Neural crest cell (in vitro differentiated cells): ENCODE measurements around the gene PI16. TPM values are rescaled to one million over a fixed set of nuclear protein-coding genes. Genes with fewer than 3 reads are reported as not detected.

ENCODE experiments used
- DNase-seq: peaks from one replicate; pipeline ENCODE4 v3.0.0; 2021; ENCODE audit warnings: low read depth, mixed read lengths, low spot score
- H3K27ac Mint-ChIP-seq: one replicate; pipeline ENCODE4 v1.8.0; 2021; ENCODE audit warnings: mild to moderate bottlenecking, mixed read lengths; ENCODE audit not compliant: unreplicated experiment
- H3K27me3 Mint-ChIP-seq: 2 replicates; pipeline ENCODE4 v1.8.0; 2021; ENCODE audit warnings: low read depth, mild to moderate bottlenecking, mixed read lengths
- H3K36me3 Mint-ChIP-seq: 2 replicates; pipeline ENCODE4 v1.8.0; 2021; ENCODE audit warnings: low read depth, mild to moderate bottlenecking, mixed read lengths
- H3K4me1 Mint-ChIP-seq: 2 replicates; pipeline ENCODE4 v1.8.0; 2021; ENCODE audit warnings: mixed read lengths
- H3K4me3 Mint-ChIP-seq: one replicate; pipeline ENCODE4 v1.8.0; 2021; ENCODE audit warnings: mild to moderate bottlenecking, mixed read lengths
- H3K9me3 Mint-ChIP-seq: 2 replicates; pipeline ENCODE4 v1.8.0; 2021; ENCODE audit warnings: mixed read lengths
- CTCF ChIP-seq: fragments of 200-600 bp; sonication (generic); conservative IDR thresholded peaks from 2 replicates; pipeline ENCODE4 v1.5.0; 2021; ENCODE audit warnings: antibody characterized with exemption, mild to moderate bottlenecking
- total RNA-seq: library from RNA; stranded (reverse); gene quantifications from 2 replicates; pipeline ENCODE4 v1.2.1, GENCODE V29; 2021

PI16 gene
- total RNA-seq, 1 donor from 2014 or later = not detected

GRCh38 chr6:36968266-36968977, 13.9 kb downstream of the PI16 start:
- Mint-ChIP-seq H3K4me1 (no peaks in the 10 kb centered on the region), H3K9me3 (no peaks in the 10 kb centered on the region), H3K4me3 (no peak overlapping the region), H3K27me3 (no peaks in the 10 kb centered on the region), H3K36me3 (peaks cover 7% of the 10 kb centered on the region), H3K27ac (peak overlapping the region; percentile 27)
- DNase-seq = no peak
- no peak for TF ChIP-seq CTCF

- H3K4me3 Mint-ChIP-seq = no peak overlapping the region
- H3K9me3 Mint-ChIP-seq = no peaks in the 10 kb centered on the region
Observed at GRCh38 chr6:36969240-36969691, 14.7 kb downstream of the PI16 start.

GRCh38 chr6:36969988-36970891, 15.7 kb downstream of the PI16 start:
- H3K4me1 Mint-ChIP-seq = no peaks in the 10 kb centered on the region
- no peak overlapping the region for H3K4me3 Mint-ChIP-seq
- H3K27ac Mint-ChIP-seq = no peak overlapping the region
- H3K27me3 Mint-ChIP-seq = no peaks in the 10 kb centered on the region
- TF ChIP-seq CTCF = no peak
- H3K36me3 Mint-ChIP-seq = peaks cover 7% of the 10 kb centered on the region
- no peaks in the 10 kb centered on the region for H3K9me3 Mint-ChIP-seq
- no peak for DNase-seq

More at GRCh38 chr6:36969240-36969691, 14.7 kb downstream of the PI16 start:
- Mint-ChIP-seq H3K36me3 (peaks cover 7% of the 10 kb centered on the region), H3K4me1 (no peaks in the 10 kb centered on the region), H3K27ac (no peak overlapping the region), H3K27me3 (no peaks in the 10 kb centered on the region)
- DNase-seq = no peak
- no peak for TF ChIP-seq CTCF

DNA sequence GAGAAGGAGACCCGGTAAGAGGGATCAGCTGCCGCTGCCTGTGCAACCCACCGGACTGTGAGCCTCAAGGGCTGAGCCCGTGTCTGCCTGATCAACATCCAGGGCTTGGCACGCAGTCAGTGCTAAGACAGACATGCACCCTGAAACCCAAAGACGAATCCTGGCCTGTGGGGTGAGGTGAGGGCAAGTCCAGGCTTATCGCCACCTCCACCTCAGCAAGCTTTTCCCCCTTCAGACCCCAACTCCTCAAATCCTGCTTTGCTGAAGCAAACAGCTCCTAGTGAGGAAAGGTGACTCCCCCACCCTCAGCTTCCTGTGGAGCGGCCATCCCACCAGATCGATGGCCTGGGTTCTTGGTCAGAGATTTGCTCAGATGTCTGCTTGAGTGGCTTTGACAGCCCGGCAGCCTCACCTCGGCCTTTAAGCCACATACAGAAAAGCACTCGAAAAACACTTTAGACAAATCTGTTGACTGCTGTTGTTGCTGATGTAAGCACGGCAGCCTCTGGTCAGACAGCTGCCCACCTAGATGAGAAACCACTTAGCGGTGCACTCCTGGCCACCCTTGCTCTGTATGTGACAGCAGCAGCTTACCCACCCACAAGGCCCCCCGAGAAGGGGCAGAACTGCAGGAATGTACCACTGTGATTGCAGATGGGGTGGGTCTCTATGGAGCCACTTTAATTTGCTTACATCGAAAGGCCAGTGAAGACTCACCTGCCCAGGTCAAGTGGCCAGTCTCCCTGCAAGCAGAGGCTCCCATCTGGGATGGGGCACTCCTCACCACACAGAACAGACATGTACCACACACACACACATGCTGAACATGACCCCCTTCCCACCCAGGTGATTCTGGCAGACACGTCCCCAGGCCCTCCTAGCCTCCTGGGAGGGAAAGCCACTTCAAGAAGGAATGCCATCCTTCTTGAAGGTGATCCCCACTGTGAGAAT, 16.6 kb downstream of the PI16 start:
- Mint-ChIP-seq H3K27me3 (no peaks in the 10 kb centered on the region), H3K9me3 (no peaks in the 10 kb centered on the region), H3K36me3 (peaks cover 7% of the 10 kb centered on the region), H3K4me1 (no peaks in the 10 kb centered on the region), H3K4me3 (no peak overlapping the region), H3K27ac (no peak overlapping the region)
- DNase-seq = no peak
- no peak for TF ChIP-seq CTCF
